ENCODE results near the gene MRPS31. TPM values are rescaled to one million over a fixed set of nuclear protein-coding genes. Genes with fewer than 3 reads are reported as not detected.

MRPS31 gene
- total and polyA plus RNA-seq, 7 experiments from 2014 or later, result 15.8 to 63.1 (median 38.2) TPM

DNA sequence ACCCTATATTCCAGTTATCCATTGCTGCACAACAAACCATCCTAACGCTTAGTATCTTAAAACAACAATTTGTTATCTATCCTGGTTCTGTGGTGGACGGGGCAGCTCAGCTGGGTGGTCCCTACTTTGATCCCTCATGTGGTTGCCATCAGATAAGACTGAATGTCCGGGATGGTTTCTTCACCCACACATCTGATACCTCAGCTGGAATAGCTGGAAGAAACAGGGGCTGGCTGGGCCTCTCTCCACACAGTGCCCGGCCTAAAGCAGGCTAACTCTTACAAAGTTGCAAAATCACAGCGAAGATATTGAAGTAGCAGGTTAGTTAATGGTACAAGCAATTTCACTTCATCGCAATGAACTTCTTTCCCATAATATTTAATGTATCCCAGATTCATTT lies 3.7 kb upstream of the MRPS31 start:
- CTCF ChIA-PET, result no interaction called here
- Mint-ChIP-seq H3K27me3 (no peaks in the 10 kb centered on the region), H3K4me3 (no peak overlapping the region), H3K27ac (peak overlapping the region in 3 of 9 donors; percentile 19 to 94 (median 28)), H3K36me3 (peaks cover 0 to 1% (median 0%) of the 10 kb centered on the region in 5 donors), H3K4me1 (peaks cover 28 to 53% (median 46%) of the 10 kb centered on the region in 7 donors), H3K9me3 (peaks cover 0 to 2% (median 0%) of the 10 kb centered on the region in 11 donors)
- Histone ChIP-seq H3K27me3 (ENCODE audit: control insufficient read depth in 2 of 2, insufficient read depth in 2 of 2, low read length in 2 of 2) (no peaks in the 10 kb centered on the region), H3K9me3 (ENCODE audit: control insufficient read depth in 2 of 3, low read length in 3 of 3) (no peaks in the 10 kb centered on the region), H3K4me1 (ENCODE audit: control insufficient read depth in 2 of 2, insufficient read depth in 2 of 2, low read length in 2 of 2) (peaks cover 30 to 33% of the 10 kb centered on the region in 2 donors), H3K27ac (ENCODE audit: low read depth, low read length) (no peak overlapping the region), H3K4me3 (ENCODE audit: low read length) (no peak overlapping the region), H3K36me3 (ENCODE audit: control insufficient read depth in 2 of 3, insufficient read depth in 3 of 3, low read length in 3 of 3) (peaks cover 0 to 3% (median 0%) of the 10 kb centered on the region in 3 experiments)
- ATAC-seq (no peak), DNase-seq (no peak)
- intact Hi-C loops (cut with micrococcal nuclease), result loop anchor here (5.0 to 10.0 kb wide), 12 partner anchors 208 to 1740 kb away; partner anchors contain the start of genes NHLRC3 (in 2 of the 2), PROSER1 (in 2 of the 2), AKAP11 (in 1 of the 2) and DGKH (in 1 of the 2)
- POLR2A ChIA-PET, result no interaction called here

DNA sequence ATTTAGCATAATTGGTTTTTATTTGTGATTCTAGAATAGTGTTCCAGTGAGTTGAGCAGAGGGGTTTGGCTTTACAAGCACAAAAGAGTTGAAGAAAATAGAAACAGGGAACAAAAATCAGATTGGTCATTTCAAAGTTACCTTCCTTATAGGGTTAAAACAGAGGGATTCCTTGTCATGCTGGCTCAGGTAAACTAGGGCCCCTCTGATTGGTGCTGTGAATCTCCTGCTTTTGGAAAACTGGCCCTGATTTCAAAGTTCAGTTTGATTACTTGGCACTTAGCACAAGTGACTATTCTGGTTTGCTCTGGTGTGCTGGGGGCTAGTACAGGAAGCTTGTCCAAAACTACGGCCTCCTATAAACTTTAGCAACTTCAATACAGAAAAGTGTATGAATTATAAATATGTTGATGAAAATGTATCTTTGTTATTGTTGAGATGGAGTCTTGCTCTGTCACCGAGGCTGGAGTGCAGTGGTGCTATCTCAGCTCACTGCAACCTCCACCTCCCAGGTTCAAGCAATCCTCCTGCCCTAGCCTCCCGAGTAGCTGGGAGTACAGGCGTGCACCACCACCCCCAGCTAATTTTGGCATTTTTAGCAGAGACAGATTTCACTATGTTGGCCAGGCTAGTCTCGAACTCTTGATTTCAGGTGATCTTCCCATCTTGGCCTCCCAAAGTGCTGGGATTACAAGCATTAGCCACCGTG lies 1.9 kb upstream of the MRPS31 start:
- H3K27me3 Mint-ChIP-seq, result no peaks in the 10 kb centered on the region
- no peak for DNase-seq
- H3K36me3 Mint-ChIP-seq, result peaks cover 0 to 2% (median 0%) of the 10 kb centered on the region in 5 donors
- H3K27me3 ChIP-seq (ENCODE audit: control insufficient read depth in 2 of 2, insufficient read depth in 2 of 2, low read length in 2 of 2), result no peaks in the 10 kb centered on the region
- peaks cover 29 to 51% (median 48%) of the 10 kb centered on the region in 7 donors for H3K4me1 Mint-ChIP-seq
- CTCF ChIA-PET, result interaction anchor here (0.9 kb wide), 1 partner anchor 215 kb away, joined by 3 read pairs; no protein-coding TSS in a partner anchor
- H3K4me3 ChIP-seq (ENCODE audit: low read length), result no peak overlapping the region
- ATAC-seq, result no peak
- POLR2A ChIA-PET, result interaction anchor here (0.6 kb wide), 1 partner anchor 297 kb away, joined by 3 read pairs; no protein-coding TSS in a partner anchor
- H3K4me3 Mint-ChIP-seq, result peak overlapping the region in 6 of 10 donors; percentile 22 to 100 (median 46)
- H3K27ac ChIP-seq (ENCODE audit: low read depth, low read length), result no peak overlapping the region
- H3K9me3 ChIP-seq (ENCODE audit: control insufficient read depth in 2 of 3, low read length in 3 of 3), result no peaks in the 10 kb centered on the region
- peak overlapping the region in 6 of 9 donors; percentile 21 to 98 (median 32) for H3K27ac Mint-ChIP-seq
- H3K4me1 ChIP-seq (ENCODE audit: control insufficient read depth in 2 of 2, insufficient read depth in 2 of 2, low read length in 2 of 2), result peaks cover 32 to 34% of the 10 kb centered on the region in 2 donors
- H3K36me3 ChIP-seq (ENCODE audit: control insufficient read depth in 2 of 3, insufficient read depth in 3 of 3, low read length in 3 of 3), result peaks cover 0 to 3% (median 0%) of the 10 kb centered on the region in 3 experiments
- intact Hi-C loops (cut with micrococcal nuclease), result loop anchor here (5.0 to 10.0 kb wide), 6 partner anchors 209 to 1738 kb away; partner anchors contain the start of genes NHLRC3 (in 2 of the 2), PROSER1 (in 2 of the 2), AKAP11 (in 1 of the 2) and DGKH (in 1 of the 2)
- H3K9me3 Mint-ChIP-seq, result peaks cover 0 to 2% (median 0%) of the 10 kb centered on the region in 11 donors

DNA sequence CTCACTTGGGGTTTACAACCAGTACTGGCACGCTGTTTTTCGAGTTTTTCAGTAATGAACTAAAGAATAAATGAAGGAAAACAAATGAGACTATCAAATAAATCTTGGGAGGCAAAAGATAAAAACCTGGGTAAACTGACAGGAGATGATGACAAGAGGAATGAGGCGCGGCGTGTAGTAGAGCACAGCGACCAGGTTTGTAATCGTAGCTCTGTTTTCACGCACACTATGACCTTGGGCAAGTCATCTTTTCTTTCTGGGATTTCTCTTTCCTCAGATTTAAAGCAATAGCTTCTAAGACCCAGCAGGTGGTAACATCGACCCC lies 419 bp downstream of the MRPS31 start:
- Histone ChIP-seq H3K27ac (ENCODE audit: low read depth, low read length) (peak overlapping the region; percentile 89), H3K36me3 (ENCODE audit: control insufficient read depth in 2 of 3, insufficient read depth in 3 of 3, low read length in 3 of 3) (peaks cover 0 to 3% (median 0%) of the 10 kb centered on the region in 3 experiments), H3K27me3 (ENCODE audit: control insufficient read depth in 2 of 2, insufficient read depth in 2 of 2, low read length in 2 of 2) (no peaks in the 10 kb centered on the region), H3K4me3 (ENCODE audit: low read length) (peak overlapping the region; percentile 78), H3K4me1 (ENCODE audit: control insufficient read depth in 2 of 2, insufficient read depth in 2 of 2, low read length in 2 of 2) (peaks cover 12% of the 10 kb centered on the region in 2 donors), H3K9me3 (ENCODE audit: control insufficient read depth in 2 of 3, low read length in 3 of 3) (no peaks in the 10 kb centered on the region)
- ChIA-PET POLR2A (interaction anchor here (0.5 to 1.3 kb wide), 10 partner anchors 8 to 553 kb away, joined by 3 to 4 read pairs (median 3); partner anchors contain the start of genes SLC25A15 and WBP4), CTCF (interaction anchor here (0.6 to 0.9 kb wide), 2 partner anchors 16 to 242 kb away, joined by 3 read pairs; no protein-coding TSS in a partner anchor)
- Mint-ChIP-seq H3K36me3 (peaks cover 0 to 2% (median 0%) of the 10 kb centered on the region in 5 donors), H3K27me3 (no peaks in the 10 kb centered on the region), H3K9me3 (no peaks in the 10 kb centered on the region), H3K4me3 (peak overlapping the region; percentile 94 to 100 (median 99)), H3K4me1 (peaks cover 13 to 38% (median 28%) of the 10 kb centered on the region in 7 donors), H3K27ac (peak overlapping the region; percentile 93 to 100 (median 98))
- ATAC-seq (no peak), DNase-seq (no peak)
- intact Hi-C loops (cut with micrococcal nuclease), result loop anchor here (2.0 to 10.0 kb wide), 10 partner anchors 18 to 1736 kb away; partner anchors contain the start of genes NHLRC3 (in 2 of the 2), PROSER1 (in 2 of the 2), AKAP11 (in 1 of the 2) and DGKH (in 1 of the 2)

DNA sequence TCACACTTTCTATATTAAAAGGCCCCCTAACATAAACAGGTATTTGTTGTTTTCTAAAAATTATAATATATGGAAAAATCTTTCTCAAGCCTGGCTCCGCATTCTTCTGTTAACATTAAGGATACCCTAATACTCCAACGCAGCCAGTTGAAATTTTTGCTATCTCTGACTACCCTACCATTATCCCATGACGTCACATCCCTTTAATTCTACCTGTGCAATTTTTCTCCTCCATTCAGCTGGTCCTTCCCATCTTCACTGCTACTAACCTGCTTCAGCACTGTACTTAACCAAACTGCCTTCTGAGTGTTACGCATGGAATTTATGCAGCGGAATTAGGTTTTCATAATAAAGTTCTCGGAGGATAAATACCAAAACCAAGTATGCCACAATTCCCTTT lies 1.0 kb downstream of the MRPS31 start:
- Histone ChIP-seq H3K4me3 (ENCODE audit: low read length) (peak overlapping the region; percentile 78), H3K9me3 (ENCODE audit: control insufficient read depth in 2 of 3, low read length in 3 of 3) (no peaks in the 10 kb centered on the region), H3K4me1 (ENCODE audit: control insufficient read depth in 2 of 2, insufficient read depth in 2 of 2, low read length in 2 of 2) (peaks cover 12% of the 10 kb centered on the region in 2 donors), H3K27ac (ENCODE audit: low read depth, low read length) (peak overlapping the region; percentile 89), H3K27me3 (ENCODE audit: control insufficient read depth in 2 of 2, insufficient read depth in 2 of 2, low read length in 2 of 2) (no peaks in the 10 kb centered on the region), H3K36me3 (ENCODE audit: control insufficient read depth in 2 of 3, insufficient read depth in 3 of 3, low read length in 3 of 3) (peaks cover 0 to 3% (median 0%) of the 10 kb centered on the region in 3 experiments)
- CTCF ChIA-PET, result no interaction called here
- DNase-seq (no peak), ATAC-seq (no peak)
- H3K27me3 Mint-ChIP-seq, result no peaks in the 10 kb centered on the region
- H3K9me3 Mint-ChIP-seq, result no peaks in the 10 kb centered on the region
- peaks cover 0 to 2% (median 0%) of the 10 kb centered on the region in 5 donors for H3K36me3 Mint-ChIP-seq
- H3K4me3 Mint-ChIP-seq, result peak overlapping the region; percentile 94 to 100 (median 99)
- peak overlapping the region; percentile 93 to 100 (median 98) for H3K27ac Mint-ChIP-seq
- peaks cover 13 to 40% (median 29%) of the 10 kb centered on the region in 7 donors for H3K4me1 Mint-ChIP-seq
- intact Hi-C loops (cut with micrococcal nuclease), result loop anchor here (2.0 to 10.0 kb wide), 10 partner anchors 19 to 1735 kb away; partner anchors contain the start of genes NHLRC3 (in 2 of the 2), PROSER1 (in 2 of the 2), AKAP11 (in 1 of the 2) and DGKH (in 1 of the 2)
- POLR2A ChIA-PET, result interaction anchor here (0.5 to 1.3 kb wide), 7 partner anchors 9 to 291 kb away, joined by 3 to 4 read pairs (median 3); partner anchors contain the start of genes SLC25A15 and WBP4

DNA sequence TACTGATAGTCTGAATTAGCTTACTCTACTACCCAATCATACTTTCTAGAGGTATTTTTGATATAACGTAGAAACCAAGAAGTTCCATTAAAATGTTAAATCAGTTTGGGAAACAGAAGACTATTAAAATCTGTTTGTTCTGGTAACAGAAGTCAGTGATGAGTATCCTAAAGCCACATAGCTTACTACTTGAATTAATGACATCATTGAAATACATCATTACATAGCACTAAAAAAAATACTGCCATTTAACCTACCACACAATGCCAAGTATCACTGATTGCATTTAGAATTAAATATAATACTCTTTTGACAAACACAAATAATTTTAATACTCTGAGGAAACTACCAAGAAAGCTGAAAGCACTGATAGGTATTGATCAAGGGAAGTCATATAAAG lies 5.4 kb downstream of the MRPS31 start:
- no peak for ATAC-seq
- Mint-ChIP-seq H3K27me3 (no peaks in the 10 kb centered on the region), H3K27ac (no peak overlapping the region)

DNA sequence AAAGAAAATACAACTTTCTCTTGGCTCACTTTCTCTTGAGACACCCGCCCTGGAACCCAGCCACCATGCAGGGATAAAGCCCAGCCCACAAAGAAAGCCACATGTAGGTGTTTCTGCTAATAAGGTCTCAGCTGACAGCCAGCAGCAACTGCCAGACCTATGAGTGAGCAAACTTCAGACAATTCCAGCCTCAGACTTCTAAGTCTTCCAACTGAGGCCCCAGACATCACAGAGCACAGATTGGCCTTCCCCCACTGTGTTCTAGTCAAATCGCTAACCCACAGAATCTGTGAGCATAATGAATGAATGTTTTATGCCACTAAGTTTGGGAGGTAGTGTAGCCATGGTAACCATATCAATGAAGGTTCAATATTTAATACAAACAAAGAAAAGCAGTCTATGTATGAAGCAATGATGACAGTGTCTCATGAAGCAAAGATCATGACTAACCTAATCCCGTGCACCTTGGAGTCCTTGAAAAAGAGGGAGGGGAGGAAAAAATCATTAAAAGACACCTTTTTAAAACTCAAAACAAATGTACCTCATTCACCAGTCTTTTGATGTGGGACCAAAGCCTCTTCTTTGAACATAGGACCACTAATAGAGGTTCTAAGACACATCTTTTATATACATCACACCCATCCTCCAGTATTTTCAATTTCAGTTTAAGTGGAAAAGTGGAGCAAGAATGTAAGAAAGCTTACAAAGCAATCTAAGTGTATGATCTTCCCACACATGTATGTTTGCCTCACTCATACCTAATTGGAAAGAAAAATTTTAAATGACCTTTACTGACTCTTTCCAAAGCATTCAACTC lies 6.2 kb downstream of the MRPS31 start:
- DNase-seq (peak in 2 of 9 donors; percentile 21 to 42), ATAC-seq (peak; percentile 79)
- Mint-ChIP-seq H3K27ac (peak overlapping the region in 5 of 9 donors; percentile 23 to 68 (median 49)), H3K4me3 (peak overlapping the region in 3 of 10 donors; percentile 0 to 23 (median 4)), H3K36me3 (peaks cover 0 to 12% (median 0%) of the 10 kb centered on the region in 5 donors), H3K9me3 (no peaks in the 10 kb centered on the region), H3K4me1 (peaks cover 20 to 56% (median 51%) of the 10 kb centered on the region in 7 donors), H3K27me3 (no peaks in the 10 kb centered on the region)
- CTCF ChIA-PET, result no interaction called here
- no peaks in the 10 kb centered on the region for H3K27me3 ChIP-seq (ENCODE audit: control insufficient read depth in 2 of 2, insufficient read depth in 2 of 2, low read length in 2 of 2)
- intact Hi-C loops (cut with micrococcal nuclease), result no loop called here
- no peaks in the 10 kb centered on the region for H3K9me3 ChIP-seq (ENCODE audit: control insufficient read depth in 2 of 3, low read length in 3 of 3)
- POLR2A ChIA-PET, result interaction anchor here (0.5 kb wide), 1 partner anchor 317 kb away, joined by 3 read pairs; no protein-coding TSS in a partner anchor
- H3K27ac ChIP-seq (ENCODE audit: low read depth, low read length), result no peak overlapping the region
- peaks cover 4% of the 10 kb centered on the region in 2 donors for H3K4me1 ChIP-seq (ENCODE audit: control insufficient read depth in 2 of 2, insufficient read depth in 2 of 2, low read length in 2 of 2)
- H3K4me3 ChIP-seq (ENCODE audit: low read length), result no peak overlapping the region
- H3K36me3 ChIP-seq (ENCODE audit: control insufficient read depth in 2 of 3, insufficient read depth in 3 of 3, low read length in 3 of 3), result peaks cover 0 to 13% (median 3%) of the 10 kb centered on the region in 3 experiments

More for the DNA sequence above, 5.4 kb downstream of the MRPS31 start:
- H3K4me1 Mint-ChIP-seq, result peaks cover 28 to 63% (median 50%) of the 10 kb centered on the region in 7 donors
- H3K9me3 Mint-ChIP-seq, result no peaks in the 10 kb centered on the region
- H3K27ac ChIP-seq (ENCODE audit: low read depth, low read length), result no peak overlapping the region
- H3K4me3 Mint-ChIP-seq, result no peak overlapping the region
- no peak overlapping the region for H3K4me3 ChIP-seq (ENCODE audit: low read length)
- peaks cover 12% of the 10 kb centered on the region in 2 donors for H3K4me1 ChIP-seq (ENCODE audit: control insufficient read depth in 2 of 2, insufficient read depth in 2 of 2, low read length in 2 of 2)
- no peaks in the 10 kb centered on the region for H3K9me3 ChIP-seq (ENCODE audit: control insufficient read depth in 2 of 3, low read length in 3 of 3)
- ChIA-PET CTCF (no interaction called here), POLR2A (no interaction called here)
- intact Hi-C loops (cut with micrococcal nuclease), result no loop called here
- H3K27me3 ChIP-seq (ENCODE audit: control insufficient read depth in 2 of 2, insufficient read depth in 2 of 2, low read length in 2 of 2), result no peaks in the 10 kb centered on the region
- DNase-seq, result no peak
- peaks cover 0 to 11% (median 0%) of the 10 kb centered on the region in 5 donors for H3K36me3 Mint-ChIP-seq
- peaks cover 0 to 11% (median 2%) of the 10 kb centered on the region in 3 experiments for H3K36me3 ChIP-seq (ENCODE audit: control insufficient read depth in 2 of 3, insufficient read depth in 3 of 3, low read length in 3 of 3)
